KBM-7 (cell line): Measurements from ENCODE around the gene ANO10.
"Not testable (repeated sequence)": the region's sequence is repeated elsewhere in the genome, so short reads cannot be mapped to it uniquely, and the experiment has no call there.

Experiments
- DNase-seq: peaks from one replicate; pipeline ENCODE4 v3.0.0-alpha.2; 2015
- in situ Hi-C: fragments of 300-500 bp; cut with MboI; formaldehyde crosslinking; loops from 2 replicates; pipeline ENCODE4 v1.14.3; 2020; ENCODE audit warnings: low sequenced_read_pairs, low pct_unique_long_range_greater_than_20kb, mixed read lengths

The ANO10 gene

DNA sequence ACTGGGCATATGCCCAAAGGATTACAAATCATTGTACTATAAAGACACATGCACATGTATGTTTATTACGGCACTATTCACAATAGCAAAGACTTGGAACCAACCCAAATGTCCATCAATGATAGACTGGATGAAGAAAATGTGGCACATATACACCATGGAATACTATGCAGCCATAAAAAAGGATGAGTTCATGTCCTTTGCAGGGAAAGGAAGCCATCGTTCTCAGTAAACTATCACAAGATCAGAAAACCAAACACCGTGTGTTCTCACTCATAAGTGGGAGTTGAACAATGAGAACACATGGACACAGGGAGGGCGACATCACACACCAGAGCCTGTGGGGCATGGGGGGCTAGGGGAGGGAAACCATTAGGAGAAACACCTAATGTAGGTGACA lies 128.9 kb downstream of the ANO10 start:
- DNase-seq, in situ Hi-C loops: not testable (repeated sequence)

- in situ Hi-C loops, DNase-seq: not testable (repeated sequence)
Measured at GRCh38 chr3:43491807-43492206, 130.0 kb downstream of the ANO10 start.

GRCh38 chr3:43490640-43491185 lies 131.1 kb downstream of the ANO10 start:
- no peak for DNase-seq
- in situ Hi-C loops = no loop called here

DNA sequence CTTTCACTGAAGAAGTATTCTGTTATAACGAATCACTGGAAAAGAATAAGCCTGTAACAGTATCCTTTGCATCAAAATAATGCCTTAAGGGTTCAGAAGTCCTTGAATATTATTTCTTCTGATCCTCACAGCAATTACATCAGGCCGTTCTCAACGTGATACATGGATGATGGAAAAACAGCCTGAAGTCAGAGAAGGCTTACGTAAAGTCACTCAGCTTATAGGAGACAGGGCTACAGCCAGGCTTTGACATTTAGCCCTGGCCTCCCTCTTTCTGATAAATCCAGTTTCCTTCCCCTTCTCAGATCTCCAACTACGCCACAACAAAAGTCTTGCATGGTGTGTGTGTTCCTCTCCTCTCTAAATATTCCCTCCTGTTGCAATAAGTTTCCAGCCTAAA lies 131.9 kb downstream of the ANO10 start:
- DNase-seq = peak; percentile 8
- in situ Hi-C loops = no loop called here

GRCh38 chr3:43485931-43486330 lies 135.9 kb downstream of the ANO10 start:
- in situ Hi-C loops = no loop called here
- no peak for DNase-seq

DNA sequence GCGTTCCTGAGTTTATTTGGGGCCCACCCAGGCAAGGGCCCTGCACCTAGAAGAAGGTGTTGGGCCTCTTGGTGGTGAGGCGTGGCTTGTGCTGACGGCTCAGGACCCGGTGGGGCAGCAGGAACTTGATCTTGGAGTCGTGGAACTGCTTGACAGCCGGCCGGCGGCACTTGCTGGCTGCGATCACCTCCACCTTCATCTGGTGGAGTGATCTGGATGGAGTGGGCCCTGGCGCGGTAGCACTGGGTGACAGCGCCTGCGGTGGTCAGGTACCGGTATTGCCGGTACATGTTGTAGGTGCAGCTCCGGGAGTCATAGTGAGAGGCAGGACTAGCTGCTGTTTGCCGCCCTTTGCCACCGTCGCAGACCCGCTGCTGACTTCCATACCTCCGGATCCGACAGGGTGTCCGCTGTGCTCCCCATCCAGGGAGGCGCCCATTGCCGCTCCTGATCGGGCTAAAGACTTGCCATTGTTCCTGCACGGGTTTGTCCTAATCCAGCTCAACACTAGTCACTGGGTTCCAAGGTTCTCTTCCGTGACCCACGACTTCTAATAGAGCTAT lies 136.8 kb downstream of the ANO10 start:
- no peak for DNase-seq
- in situ Hi-C loops = no loop called here

GRCh38 chr3:43481375-43481774 lies 140.4 kb downstream of the ANO10 start:
- in situ Hi-C loops = no loop called here
- no peak for DNase-seq

DNA sequence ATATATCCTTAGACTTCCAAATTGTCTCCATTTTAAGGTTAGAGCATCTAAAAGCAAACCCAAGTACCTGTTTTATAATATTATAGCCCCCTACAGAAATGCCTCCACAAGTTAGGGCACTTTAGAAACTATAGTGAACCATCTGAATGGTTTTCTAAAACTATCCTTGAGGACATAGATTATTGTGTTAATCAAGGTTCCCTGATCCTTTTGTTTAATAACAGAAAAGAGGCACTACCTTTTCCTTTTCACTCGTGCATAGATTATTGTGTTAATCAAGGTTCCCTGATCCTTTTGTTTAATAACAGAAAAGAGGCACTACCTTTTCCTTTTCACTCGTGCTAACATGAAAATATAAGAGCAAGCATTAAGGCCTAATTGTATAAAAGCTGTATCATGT lies 143.0 kb downstream of the ANO10 start:
- in situ Hi-C loops, DNase-seq: not testable (repeated sequence)

DNA sequence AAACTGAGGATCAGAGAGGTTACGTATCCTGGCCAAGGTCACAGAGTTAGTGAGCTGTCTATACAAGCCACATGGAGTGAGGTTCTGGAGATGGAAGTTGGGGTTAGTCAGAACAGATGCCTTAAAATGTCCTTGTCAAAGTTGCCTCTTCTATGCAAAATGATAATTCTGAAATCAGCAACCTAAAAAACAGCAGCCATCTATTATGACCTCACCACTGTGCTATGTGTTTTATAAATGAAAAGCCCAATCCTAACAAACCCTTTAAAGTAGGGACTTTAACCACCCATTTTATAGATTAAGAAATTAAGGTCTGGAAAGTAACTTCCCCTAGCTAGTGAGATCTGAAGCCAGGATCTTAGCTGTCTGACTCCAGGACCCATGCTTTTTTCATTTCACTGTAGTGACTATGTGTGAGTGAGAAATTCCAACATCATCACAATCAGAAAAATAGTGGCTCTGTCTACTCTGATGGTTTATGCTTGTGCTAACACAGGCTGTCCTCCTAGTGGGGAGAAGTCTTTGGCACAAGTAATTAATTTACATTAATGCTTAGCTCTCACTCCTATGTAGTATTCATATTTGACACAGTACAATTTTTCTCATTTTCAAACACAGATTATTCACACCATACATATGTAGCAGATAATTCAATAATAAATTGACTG lies 143.6 kb downstream of the ANO10 start:
- in situ Hi-C loops = no loop called here
- no peak for DNase-seq

DNA sequence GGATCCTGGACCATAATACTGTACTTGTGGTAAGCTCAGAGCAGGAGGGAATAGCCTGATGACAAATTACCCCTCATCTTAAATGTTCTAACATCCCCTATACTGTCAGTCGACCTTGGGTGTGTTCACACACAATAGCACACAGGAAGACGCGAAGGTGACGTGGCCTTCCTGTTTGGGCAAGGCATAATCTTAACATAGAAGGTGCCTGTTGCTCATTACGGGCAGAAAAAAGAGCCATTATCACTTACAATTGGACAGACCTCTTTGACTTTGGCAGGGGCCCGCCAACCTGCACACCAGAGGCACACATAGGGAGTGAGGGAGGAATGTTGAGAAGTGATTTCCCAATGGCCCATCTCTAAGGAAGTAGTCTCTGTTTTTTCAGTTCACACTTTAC lies 144.2 kb downstream of the ANO10 start:
- in situ Hi-C loops = no loop called here
- DNase-seq = no peak

- in situ Hi-C loops = no loop called here
- no peak for DNase-seq
Measured at GRCh38 chr3:43473737-43474136, 148.1 kb downstream of the ANO10 start.

GRCh38 chr3:43473244-43473643 lies 148.6 kb downstream of the ANO10 start:
- in situ Hi-C loops = no loop called here
- DNase-seq = no peak

GRCh38 chr3:43468133-43468532 lies 153.7 kb downstream of the ANO10 start:
- no peak for DNase-seq
- in situ Hi-C loops = no loop called here

GRCh38 chr3:43465109-43465508 lies 156.7 kb downstream of the ANO10 start:
- no peak for DNase-seq
- in situ Hi-C loops = no loop called here

- DNase-seq, in situ Hi-C loops: not testable (repeated sequence)
Measured at GRCh38 chr3:43462566-43462965, 159.2 kb downstream of the ANO10 start.

- DNase-seq = no peak
- in situ Hi-C loops = no loop called here
Measured at GRCh38 chr3:43461345-43461744, 160.5 kb downstream of the ANO10 start.

DNA sequence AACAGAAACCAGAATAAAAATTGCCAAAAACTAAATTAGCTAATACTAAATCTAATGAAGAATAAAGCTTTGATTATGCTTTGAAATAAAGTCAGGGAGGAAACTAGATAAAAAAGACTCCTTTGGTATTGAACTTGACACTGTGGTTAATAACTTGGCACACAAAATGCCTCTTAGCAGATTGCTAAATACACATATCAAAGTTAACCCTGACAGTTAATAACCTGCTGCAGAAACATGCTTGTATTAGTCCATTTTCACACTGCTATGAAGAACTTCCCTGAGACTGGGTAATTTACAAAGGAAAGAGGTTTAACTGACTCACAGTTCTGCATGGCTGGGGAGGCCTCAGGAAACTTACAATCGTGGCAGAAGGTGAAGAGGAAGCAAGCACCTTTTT lies 164.8 kb downstream of the ANO10 start:
- DNase-seq, in situ Hi-C loops: not testable (repeated sequence)

DNA sequence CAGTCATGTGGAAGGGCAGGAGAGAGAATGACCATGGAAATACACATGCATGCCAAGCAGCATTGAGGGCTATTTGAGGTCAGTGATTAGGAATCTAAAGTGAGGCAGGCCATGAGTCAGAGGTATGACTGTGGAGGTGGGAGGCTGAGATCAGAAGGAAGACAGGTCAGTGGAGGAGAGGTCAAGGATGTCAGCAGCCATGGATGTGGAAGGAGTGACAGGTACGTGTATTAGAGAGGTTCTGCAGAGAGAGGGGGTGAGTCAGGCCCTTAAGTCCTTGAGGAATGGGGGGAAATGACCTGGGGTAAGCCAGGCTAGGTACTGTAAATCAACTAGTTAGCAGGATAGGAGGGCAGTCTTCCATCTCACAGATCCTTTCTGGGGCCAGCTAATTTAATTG lies 166.6 kb downstream of the ANO10 start:
- DNase-seq = no peak
- in situ Hi-C loops = no loop called here

- DNase-seq = no peak
- in situ Hi-C loops = no loop called here
Measured at GRCh38 chr3:43453981-43454380, 167.8 kb downstream of the ANO10 start.

- in situ Hi-C loops = no loop called here
- DNase-seq = no peak
Measured at GRCh38 chr3:43451670-43452254, 170.0 kb downstream of the ANO10 start.

GRCh38 chr3:43448098-43448497 lies 173.7 kb downstream of the ANO10 start:
- no peak for DNase-seq
- in situ Hi-C loops = no loop called here
